Measurements from ENCODE around the gene ATXN10.

- no peak for TF ChIP-seq CTCF (IDR thresholded peaks at IDR 0.05; ENCODE audit: low read depth, low read length, poor library complexity, severe bottlenecking)
- TF ChIP-seq EZH2phosphoT487 (IDR thresholded peaks at IDR 0.05; ENCODE audit: borderline replicate concordance, low read length) = no peak
These were observed 161.4 kb downstream of the ATXN10 start for GRCh38 chr22:45832959-45833580.

Measured in DOHH2 (cell line).